Activated CD8-positive, alpha-beta memory T cell treated with anti-CD3 and anti-CD28 coated beads, Interleukin-2, amount 50 U/mL, for 48 hours (primary cell): ENCODE measurements around the gene FAM83D.

ENCODE experiments used
- DNase-seq: peaks from one replicate; pipeline ENCODE4 v3.0.0-alpha.2; 2020

The FAM83D gene, protein sequence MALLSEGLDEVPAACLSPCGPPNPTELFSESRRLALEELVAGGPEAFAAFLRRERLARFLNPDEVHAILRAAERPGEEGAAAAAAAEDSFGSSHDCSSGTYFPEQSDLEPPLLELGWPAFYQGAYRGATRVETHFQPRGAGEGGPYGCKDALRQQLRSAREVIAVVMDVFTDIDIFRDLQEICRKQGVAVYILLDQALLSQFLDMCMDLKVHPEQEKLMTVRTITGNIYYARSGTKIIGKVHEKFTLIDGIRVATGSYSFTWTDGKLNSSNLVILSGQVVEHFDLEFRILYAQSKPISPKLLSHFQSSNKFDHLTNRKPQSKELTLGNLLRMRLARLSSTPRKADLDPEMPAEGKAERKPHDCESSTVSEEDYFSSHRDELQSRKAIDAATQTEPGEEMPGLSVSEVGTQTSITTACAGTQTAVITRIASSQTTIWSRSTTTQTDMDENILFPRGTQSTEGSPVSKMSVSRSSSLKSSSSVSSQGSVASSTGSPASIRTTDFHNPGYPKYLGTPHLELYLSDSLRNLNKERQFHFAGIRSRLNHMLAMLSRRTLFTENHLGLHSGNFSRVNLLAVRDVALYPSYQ

GRCh38 chr20:38926142-38926933 lies at the start of gene FAM83D:
FAM83D (plus strand) TSS chr20:38926417; CDS start chr20:38926443, 26 bp downstream.
- peak; percentile 99 for DNase-seq

DNA sequence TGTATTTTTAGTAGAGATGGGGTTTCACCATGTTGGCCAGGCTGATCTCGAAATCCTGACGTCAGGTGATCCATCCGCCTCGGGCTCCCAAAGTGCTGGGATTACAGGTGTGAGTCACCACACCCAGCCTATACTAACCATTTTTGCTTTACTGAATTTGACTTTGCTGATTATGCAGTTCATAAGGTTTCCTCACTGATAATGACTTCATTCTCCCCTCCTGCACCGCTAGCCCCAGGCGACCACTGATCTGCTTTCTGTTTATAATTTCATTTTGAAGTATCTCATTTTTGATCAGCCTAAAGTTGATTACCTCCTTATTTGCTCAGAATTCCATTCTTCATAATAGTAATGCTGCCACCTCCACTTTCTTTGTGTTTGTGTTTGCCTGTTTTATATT lies 48.7 kb upstream of the FAM83D start:
- no peak for DNase-seq

DNA sequence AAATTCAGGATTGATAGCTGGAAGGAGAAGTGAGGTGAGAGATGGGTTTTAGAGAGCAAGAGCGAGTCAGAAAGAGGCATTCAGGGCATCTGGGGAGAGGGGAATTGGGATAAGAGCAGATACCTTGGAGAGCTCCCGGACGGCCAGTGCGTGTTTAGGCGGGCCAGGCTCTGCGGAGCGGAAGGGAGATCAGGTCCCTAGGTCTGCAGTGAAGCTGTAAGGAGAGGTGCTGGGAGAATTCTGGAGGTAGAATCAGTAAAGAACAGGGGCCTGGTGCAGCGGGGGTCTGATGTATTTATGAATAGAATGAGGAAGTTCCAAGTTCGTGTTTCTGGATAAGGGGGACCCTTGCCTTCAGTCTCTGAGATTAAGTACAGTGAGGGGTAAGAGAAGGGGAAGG lies 47.4 kb upstream of the FAM83D start:
- DNase-seq = no peak

GRCh38 chr20:38880952-38881735 lies 45.1 kb upstream of the FAM83D start:
- no peak for DNase-seq

DNA sequence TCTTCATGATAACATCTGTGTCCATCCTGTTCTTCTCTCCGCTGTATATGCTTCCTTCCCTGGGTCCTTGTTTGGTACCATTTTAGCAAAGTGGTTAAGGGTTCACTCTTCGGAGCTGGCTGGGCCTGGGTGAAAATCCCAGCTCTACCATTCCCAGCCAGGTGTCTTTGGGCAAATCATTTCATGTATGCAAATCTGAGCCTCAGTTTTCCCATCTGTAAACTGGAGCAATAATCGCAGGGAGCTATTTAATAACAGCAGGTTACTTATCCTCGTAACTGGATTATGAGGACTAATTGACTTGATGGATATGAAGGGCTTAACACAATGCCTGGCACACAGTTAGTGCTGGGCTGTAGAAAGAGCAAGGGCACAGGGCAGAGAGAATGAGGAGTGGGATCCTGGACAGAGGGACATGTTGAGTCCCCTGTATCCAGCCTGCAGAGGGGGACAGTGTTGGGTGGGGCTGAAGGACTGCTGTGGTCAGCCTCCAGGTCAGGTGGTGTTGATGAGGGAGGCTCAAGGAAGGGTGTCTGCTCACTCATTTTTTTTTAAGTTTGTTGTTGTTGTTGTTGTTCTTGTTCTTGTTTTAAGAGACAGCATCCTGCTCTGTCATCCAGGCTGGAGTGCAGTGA lies 44.3 kb upstream of the FAM83D start:
- DNase-seq = no peak

- DNase-seq = no peak
Measured at GRCh38 chr20:38882600-38882999, 43.6 kb upstream of the FAM83D start.

GRCh38 chr20:38883081-38883980 lies 42.9 kb upstream of the FAM83D start:
- DNase-seq = no peak

DNA sequence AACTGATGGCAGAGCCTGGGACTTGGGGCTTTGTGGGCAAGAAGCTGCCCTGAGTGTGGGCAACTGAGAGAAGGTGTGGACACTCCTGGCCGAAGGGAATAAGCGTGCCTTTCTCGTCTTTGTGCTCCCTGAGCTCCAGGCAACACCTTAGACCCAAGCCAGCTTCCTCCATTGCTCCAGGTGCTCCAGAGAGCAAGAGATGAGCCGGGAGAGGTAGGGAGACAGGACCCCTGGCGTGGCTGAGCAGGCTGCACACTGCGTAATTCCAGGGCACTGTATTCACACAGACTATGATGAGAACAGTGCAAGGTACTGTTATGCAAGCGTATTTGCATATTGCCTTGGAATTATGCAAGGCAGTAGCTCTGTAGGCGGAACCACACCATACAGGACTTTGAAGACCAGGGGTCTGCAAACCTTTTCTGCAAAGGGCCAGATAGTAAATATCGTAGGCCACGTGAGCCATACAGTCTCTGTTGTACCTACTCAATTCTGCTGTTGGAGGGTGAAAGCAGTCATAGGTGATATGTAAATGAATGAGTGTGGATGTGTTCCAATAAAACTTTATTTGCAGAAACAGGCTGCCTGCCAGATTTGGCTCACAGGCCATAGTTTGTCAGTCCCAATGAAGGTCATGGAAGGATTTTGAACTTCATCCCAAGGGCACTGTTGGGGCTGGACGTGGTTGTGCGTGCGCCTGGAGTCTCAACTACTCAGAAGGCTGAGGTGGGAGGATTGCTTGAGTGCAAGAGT lies 42.1 kb upstream of the FAM83D start:
- DNase-seq = no peak

GRCh38 chr20:38885357-38885756 lies 40.9 kb upstream of the FAM83D start:
- no peak for DNase-seq

- DNase-seq = no peak
Measured at GRCh38 chr20:38888059-38888831, 38.0 kb upstream of the FAM83D start.

GRCh38 chr20:38889050-38889449 lies 37.2 kb upstream of the FAM83D start:
- DNase-seq = no peak

DNA sequence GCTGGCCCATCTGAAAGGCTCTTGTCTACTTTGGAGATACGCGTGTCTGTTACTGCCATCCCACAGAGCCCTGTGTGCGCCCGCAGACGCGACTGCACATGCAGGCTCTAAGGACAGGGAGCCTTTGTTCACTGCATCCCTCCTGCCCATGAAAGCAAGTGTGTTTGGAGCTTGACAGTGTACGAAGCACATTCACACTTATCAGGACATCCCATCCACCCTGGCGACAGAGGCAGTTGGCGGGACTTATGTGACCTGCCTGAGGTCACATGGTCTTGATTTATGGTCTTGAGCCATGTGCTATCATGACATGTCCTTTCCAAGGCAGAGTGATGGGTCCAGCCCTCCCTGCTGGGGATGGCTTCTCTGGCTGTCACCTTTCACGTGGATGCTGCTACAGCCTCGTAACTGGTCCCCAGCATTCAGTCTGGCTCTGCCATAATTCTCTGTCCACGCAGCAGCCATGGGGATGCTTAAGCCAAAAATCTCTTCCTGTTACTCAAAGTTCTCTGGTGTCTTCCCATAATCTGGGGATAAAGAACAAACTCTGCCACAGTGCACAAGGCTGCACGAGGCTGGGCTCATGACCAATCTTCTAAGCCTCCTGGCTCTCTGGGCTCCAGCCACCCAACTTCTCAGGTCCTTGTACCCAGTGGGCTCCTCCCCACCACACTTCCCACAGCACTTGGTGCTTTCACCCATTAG lies 36.3 kb upstream of the FAM83D start:
- DNase-seq = peak; percentile 60

- DNase-seq = no peak
Measured at GRCh38 chr20:38890497-38890818, 35.8 kb upstream of the FAM83D start.

DNA sequence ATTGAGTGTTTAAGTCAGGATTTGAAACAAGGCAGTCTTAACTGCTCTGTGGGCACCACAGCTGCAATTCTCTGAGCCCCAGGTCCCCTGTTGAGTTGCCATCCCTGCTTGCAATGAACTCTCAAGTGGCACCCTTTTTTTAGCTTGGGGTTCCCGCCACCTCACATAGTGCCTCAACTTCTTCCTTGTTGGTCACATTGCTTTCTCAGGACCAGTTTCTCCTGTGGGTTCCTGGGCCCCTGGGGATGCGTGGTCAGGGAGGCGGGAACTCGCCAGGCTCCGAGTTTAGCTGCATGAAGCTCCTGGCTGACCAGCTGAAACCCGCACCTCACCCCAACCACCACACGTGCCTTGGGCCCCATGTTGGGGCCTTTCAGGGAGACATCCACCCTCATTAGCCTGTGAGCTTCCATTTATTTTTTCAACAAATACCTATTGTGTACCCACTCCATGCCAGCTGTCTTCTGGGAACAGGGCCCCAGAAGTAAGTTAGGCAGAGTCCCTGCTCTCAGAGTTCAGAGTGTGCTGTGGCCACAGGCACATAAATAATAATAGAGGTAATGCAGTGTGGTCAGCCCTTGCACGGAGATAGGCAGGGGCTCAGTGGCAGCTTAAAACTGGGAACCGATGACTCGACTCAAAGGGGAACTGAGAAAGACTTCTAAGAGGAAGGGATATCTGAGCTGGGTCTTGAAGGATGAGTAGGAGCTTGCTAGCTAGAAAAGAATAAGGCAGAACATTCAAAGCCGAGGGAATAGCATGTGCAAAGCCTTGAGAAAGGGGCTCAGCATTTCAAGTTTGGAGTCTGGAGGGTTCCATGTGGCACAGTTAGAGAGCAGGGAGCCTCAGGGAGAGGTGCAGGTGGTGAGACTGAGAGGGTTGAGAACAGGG lies 33.9 kb upstream of the FAM83D start:
- no peak for DNase-seq

DNA sequence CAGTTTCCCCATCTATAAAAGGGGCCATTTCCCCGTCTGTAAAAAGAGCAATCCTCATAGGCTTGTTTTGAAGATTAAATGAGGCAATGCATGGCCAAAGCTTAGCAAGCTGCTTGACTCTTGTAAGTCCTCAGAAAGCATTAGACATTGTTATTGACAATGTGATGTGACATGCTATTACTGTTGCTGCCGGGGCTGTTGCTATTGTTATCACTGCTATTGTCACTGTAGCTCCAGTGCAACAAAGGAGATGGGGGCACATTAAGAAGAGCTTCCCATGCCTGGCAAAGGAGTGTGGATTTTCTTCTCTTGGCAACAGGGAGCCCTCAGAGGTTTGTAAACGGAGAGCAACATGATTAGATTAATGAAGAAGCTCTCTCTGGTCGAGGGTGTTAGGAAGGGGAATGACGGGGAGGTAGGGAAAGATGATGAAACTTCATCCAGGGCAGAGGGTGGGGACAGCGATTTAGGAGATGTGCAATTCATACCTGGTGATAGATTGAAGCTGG lies 33.1 kb upstream of the FAM83D start:
- no peak for DNase-seq

DNA sequence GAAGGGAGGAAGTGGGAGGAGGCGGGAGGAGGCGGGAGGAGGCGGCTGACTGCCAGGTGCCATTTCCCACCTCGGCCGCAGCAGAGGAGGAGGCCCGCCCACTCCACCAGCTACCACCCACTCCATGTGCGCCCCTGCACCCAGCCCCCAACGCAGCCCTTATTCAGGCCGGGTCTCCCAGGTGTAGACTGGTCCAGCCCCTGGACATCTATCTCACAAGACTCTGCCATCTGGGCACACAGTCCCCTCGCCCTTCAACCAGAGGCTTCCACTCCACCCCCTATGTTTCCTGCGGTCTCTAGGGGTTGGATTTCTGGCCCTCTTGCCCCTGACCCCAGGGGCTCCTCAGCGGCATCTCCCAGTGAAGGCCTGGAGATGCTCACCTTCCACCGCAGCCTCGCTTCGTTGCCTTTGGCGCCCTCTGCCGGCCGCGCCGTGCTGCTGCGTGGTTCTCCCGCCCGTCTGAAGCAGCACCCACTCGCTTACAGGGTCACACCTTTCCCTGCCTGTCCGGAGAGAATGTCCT lies 32.6 kb upstream of the FAM83D start:
- DNase-seq = peak; percentile 94

DNA sequence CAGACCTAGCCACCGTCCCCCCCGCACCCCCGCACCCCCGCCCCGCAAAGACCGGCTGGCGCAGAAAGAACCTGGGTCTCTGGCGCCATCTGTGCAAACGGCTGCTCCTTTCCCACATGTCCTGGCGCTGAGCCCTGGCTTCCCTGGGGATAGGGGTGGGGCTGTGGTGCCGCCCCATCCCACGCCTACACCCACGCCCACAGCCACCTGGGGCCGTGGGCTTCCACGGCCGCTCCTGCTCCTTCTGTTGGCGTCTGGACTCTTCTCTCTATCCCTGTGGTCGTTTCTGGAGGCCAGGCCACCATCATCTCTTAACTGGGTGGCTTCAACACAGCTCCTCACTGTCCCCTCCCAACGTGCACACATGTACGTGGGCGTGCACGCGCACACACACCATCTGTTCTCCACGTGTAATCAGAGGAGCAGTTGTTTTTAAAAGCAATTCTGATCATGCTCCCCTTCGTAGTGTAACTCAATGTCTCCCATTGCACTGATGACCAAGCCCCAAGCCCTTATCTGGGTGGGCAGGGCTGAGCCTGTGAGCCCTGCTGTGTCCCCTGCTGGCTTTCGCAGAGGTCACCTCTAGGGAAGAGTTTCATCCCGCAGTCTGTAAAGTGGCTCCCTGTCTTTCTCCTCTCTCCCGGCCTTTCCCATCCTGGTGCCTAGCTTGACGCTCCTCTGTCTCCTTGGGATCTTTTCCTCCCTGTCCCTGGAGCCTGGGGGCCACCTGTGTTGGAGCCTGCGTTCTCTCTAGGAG lies 31.9 kb upstream of the FAM83D start:
- DNase-seq = no peak
